PC-9 (cell line): ENCODE measurements around the gene CIZ1.

ENCODE experiments used
- EZH2 ChIP-seq: fragments of 200-600 bp; sonication (generic); IDR thresholded peaks from 2 replicates; pipeline ENCODE4 v1.8.0; 2017; ENCODE audit warnings: antibody characterized with exemption, low read depth
- TF ChIP-seq, protein P1 (sequence below): fragments of 200-600 bp; sonication (generic); conservative IDR thresholded peaks from 2 replicates; pipeline ENCODE4 v1.6.1; 2017; ENCODE audit warnings: mixed run types, antibody characterized with exemption, mild to moderate bottlenecking, moderate library complexity

DNA sequence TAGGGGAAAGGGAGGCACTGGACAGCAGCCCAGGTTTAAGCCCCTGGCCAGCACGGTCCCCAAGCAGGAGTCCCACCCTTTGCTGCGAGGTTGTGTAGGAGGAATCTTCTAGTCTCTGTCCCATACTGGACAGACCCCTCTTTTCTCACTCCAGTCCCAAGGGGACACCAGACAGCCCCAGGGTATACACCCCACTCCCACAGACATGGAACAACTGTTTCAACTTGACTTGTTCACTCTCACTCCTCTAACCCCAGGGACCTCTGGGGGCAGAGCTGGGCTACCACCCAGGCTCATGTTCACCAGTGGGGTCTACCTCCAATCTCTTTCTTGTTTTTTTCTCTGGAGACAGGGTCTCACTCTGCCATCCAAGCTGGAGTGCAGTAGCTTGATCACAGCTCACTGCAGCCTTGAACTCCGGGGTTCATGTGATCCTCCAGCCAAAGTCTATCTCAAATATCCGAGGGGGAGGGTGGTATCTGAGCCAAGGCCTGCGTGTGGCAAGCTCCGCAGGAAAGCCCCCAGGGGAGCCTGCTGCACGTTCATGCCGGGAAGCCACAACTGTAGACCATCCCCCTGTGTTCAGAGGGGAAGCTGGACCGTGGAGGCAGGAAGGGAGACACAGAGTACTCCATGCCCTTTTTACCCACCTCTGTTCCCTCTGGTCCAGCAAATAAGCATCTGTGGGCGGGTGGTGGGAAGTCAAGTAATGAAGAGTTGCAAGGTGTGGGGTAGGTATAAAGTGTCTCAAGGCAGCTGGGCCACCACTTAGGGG lies 65.6 kb downstream of the CIZ1 start:
- TF ChIP-seq, protein P1, sequence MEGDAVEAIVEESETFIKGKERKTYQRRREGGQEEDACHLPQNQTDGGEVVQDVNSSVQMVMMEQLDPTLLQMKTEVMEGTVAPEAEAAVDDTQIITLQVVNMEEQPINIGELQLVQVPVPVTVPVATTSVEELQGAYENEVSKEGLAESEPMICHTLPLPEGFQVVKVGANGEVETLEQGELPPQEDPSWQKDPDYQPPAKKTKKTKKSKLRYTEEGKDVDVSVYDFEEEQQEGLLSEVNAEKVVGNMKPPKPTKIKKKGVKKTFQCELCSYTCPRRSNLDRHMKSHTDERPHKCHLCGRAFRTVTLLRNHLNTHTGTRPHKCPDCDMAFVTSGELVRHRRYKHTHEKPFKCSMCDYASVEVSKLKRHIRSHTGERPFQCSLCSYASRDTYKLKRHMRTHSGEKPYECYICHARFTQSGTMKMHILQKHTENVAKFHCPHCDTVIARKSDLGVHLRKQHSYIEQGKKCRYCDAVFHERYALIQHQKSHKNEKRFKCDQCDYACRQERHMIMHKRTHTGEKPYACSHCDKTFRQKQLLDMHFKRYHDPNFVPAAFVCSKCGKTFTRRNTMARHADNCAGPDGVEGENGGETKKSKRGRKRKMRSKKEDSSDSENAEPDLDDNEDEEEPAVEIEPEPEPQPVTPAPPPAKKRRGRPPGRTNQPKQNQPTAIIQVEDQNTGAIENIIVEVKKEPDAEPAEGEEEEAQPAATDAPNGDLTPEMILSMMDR, result no peak
- no peak for TF ChIP-seq EZH2
